PC-9 (cell line): ENCODE results near the gene SLC22A1.

ENCODE experiments used
- CTCF ChIP-seq: fragments of 200-600 bp; sonication (generic); conservative IDR thresholded peaks from 2 replicates; pipeline ENCODE4 v1.6.1; 2017; ENCODE audit warnings: mixed run types, antibody characterized with exemption, mild to moderate bottlenecking, moderate library complexity
- EZH2 ChIP-seq: fragments of 200-600 bp; sonication (generic); IDR thresholded peaks from 2 replicates; pipeline ENCODE4 v1.8.0; 2017; ENCODE audit warnings: antibody characterized with exemption, low read depth

- TF ChIP-seq CTCF (no peak), EZH2 (no peak)
Observed at GRCh38 chr6:160192840-160193239, 71.2 kb downstream of the SLC22A1 start.
